ENCODE data around the gene SH3D19.

Gene SH3D19

DNA sequence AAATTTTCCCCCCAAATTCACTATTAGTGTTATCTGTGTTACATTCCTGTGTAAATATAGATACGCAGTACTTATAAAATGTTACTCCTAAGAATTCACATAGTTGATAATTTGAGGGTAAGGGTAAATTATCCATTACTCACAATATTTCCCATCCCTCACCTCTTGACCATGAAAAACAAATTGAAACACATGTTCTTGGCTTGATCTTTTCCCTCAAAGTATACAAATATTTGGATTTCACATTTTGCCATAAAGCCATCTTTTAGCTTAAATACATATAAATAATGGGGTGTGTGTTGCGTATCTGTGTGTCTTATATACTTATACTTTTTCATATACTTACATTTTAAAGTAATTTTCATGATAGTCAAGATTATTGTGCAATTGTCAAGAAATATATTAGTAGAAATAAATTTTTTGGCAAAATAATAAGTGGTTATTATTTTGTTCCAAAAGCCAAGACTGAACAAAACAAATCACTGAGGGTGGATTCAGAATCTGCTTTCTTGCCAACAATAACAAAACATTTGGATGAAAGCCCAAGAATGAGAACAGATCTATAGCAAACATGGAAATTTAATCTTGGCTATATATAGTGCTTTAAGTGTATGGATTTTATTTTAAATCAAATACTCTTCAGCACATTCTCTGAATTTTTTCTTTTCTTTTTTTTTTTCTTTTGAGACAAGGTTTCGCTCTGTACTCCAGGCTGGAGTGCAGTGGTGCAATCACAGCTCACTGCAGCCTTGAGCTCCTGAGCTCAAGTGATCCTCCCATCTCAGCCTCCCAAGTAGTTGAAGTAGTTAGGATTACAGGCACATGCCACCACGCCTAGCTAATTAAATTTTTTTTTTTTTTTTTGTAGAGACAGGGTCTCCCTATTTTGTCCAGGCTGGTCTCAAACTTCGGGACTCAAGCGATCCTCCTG lies 97.0 kb downstream of the SH3D19 start:
- DNase-seq (ENCODE audit: low read depth): peak; percentile 15

DNA sequence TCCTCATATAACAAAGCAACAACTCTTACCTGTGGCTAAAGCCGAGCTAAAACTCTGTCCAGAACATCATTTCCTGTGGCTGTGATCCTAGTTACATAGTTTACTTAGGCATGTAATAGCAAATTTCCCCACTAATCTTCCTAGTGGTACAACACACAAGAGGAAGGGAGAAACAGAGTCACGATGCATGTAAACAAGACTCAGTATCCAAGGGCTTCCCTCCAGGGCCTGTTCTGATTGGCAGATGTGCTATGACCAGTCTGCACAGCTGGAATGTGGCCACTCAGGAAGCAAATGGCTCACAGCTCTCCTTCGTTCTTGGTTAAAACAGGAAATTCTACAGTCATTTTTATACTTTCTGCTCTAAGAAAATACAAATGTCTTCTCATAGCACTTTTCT lies 97.7 kb downstream of the SH3D19 start:
- DNase-seq (ENCODE audit: low read depth): peak; percentile 37

- DNase-seq (ENCODE audit: low read depth): no peak
Measured at GRCh38 chr4:151227172-151227571, 98.2 kb downstream of the SH3D19 start.

GRCh38 chr4:151226004-151226932 lies 99.1 kb downstream of the SH3D19 start:
- peak; percentile 81 for DNase-seq (ENCODE audit: low read depth)

GRCh38 chr4:151223465-151223864 lies 101.9 kb downstream of the SH3D19 start:
- no peak for DNase-seq (ENCODE audit: low read depth)

- DNase-seq (ENCODE audit: low read depth): no peak
Measured at GRCh38 chr4:151219948-151220347, 105.5 kb downstream of the SH3D19 start.

DNA sequence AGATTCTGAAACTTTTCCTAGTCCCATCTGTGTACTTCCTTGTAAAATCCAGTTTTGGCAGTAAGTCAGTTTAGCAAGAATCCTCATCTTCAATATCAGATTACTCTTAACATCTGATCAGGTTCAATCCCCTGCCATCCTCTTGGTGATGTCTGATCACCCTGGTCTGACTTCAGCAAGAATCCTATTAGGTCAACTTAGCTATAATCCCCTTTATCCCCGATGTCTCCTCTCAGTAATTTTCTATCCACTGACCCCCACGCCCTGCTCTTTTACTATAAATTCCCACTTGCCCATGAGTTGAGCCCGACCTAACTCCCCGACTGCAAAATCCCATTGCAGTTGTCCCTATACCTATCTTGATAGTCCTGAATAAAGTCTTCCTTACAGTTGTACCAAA lies 106.3 kb downstream of the SH3D19 start:
- DNase-seq (ENCODE audit: low read depth): no peak

GRCh38 chr4:151218343-151218742 lies 107.1 kb downstream of the SH3D19 start:
- no peak for DNase-seq (ENCODE audit: low read depth)

GRCh38 chr4:151217326-151217725 lies 108.1 kb downstream of the SH3D19 start:
- DNase-seq (ENCODE audit: low read depth): no peak

DNA sequence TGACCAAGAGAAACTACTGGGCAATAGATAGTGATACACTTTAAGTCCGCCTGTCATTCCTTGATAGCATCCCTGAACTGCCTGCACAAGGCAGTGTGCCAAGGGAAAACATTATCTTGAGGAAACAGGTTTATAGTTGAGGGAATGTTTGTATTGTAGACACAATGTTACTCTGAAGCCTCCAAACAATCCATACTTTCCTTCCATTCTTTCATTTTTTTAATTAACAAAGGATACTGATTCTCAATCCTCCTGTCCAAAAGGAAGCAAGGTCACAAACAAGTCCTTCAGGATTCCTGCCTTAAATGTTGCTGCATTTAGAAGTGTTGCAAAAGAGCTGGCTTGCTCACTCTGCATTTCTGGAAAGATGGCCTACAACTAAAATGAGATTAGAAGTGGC lies 110.1 kb downstream of the SH3D19 start:
- no peak for DNase-seq (ENCODE audit: low read depth)

DNA sequence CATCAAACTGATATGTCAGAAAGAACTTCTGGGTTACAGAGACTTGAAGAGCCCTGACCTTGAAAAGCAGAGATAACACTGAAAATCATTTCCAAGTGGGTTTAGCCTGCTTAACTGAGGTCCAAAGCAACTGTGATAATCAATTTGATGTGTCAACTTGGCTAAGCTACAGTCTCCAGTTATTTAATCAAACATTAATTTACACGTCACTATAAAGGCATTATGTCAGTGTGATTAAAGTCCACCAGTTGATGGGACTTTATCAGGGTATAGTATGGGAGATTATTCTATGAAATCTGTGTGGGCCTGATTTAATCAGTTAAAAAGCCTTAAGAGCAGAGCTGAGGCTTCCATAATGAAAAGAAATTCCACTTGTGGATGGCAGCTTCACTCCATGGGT lies 117.5 kb downstream of the SH3D19 start:
- DNase-seq (ENCODE audit: low read depth): no peak

GRCh38 chr4:151207186-151207585 lies 118.2 kb downstream of the SH3D19 start:
- DNase-seq (ENCODE audit: low read depth): no peak

GRCh38 chr4:151206241-151207005 lies 119.0 kb downstream of the SH3D19 start:
- DNase-seq (ENCODE audit: low read depth): no peak

GRCh38 chr4:151205722-151206121 lies 119.7 kb downstream of the SH3D19 start:
- DNase-seq (ENCODE audit: low read depth): no peak

DNA sequence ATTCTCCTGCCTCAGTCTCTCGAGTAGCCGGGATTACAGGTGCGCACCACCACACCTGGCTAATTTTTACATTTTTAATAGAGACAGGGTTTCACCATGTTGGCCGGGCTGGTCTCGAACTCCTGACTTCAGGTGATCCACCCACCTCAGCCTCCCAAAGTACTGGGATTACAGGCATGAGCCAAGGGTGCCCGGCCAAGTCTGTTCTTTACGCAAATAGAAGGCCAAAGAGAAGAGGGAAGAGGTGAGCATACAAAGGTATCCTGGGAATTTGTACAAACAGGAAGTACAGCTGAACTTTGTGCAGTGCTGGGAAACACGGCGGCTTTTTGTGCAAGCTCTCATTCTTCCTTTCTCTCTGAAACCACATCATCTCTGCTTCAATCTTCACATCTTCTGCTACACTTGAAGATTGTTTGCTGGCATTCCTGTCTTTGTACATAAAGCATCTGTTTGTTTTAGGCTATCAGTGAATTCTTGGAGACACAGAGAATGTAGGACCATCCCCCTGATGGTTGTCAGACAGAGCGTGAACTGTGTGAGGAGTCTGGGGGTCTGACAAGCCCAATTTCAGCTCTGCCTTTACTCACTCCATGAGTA lies 120.4 kb downstream of the SH3D19 start:
- DNase-seq (ENCODE audit: low read depth): no peak

DNA sequence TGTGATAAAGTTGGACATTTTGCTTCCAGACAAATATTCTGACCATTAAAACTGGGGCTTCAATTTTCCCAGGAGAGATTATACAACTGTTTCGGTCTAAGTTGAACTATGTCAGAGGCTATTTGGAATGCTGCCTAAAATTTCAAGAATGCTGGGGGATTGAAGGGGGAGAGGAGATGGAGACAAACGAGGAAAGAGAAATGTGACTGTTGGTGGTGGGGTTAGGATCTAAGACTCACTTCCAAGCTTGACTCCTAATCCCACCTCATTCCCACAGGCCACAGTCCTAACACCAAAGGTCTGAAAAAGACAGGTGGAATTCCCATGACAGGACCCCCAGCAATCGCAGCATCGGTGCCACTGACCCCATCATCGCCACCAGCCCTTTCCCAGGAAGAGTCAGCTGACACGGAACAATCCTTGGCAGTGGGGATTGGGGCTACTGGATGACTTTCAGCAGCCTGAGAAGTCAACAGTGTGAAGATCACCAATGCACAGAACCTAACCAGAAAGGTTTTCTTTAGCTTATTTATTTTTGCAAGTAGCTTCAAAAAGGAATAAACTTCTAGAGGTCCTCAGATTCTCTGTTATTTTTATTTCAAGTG lies 122.5 kb downstream of the SH3D19 start:
- no peak for DNase-seq (ENCODE audit: low read depth)

DNA sequence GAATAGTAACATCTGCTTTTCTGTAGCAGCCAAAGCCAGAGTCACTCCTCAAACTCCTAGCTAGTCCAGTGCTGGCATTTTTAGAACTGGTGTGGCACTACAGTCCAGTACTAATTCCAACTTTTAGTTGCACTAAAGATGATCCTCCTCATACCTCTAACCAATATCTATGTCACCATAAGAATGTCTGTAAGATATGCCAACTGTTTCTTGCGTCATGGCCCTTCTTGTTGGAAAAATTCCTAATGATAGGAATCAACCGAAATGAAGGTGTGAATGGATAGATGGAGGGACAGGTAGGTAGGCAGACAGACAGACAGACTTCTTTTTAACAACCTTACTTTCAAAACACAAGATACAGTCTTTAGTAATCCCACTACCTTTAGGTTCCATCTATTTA lies 123.0 kb downstream of the SH3D19 start:
- no peak for DNase-seq (ENCODE audit: low read depth)

- no peak for DNase-seq (ENCODE audit: low read depth)
Measured at GRCh38 chr4:151199319-151200190, 125.8 kb downstream of the SH3D19 start.

- DNase-seq (ENCODE audit: low read depth): no peak
Measured at GRCh38 chr4:151198748-151199147, 126.7 kb downstream of the SH3D19 start.

GRCh38 chr4:151197247-151197646 lies 128.2 kb downstream of the SH3D19 start:
- DNase-seq (ENCODE audit: low read depth): no peak

Data from HS-5 (cell line).